Activated CD4-positive, alpha-beta memory T cell treated with anti-CD3 and anti-CD28 coated beads, Interleukin-2, amount 10 ng/mL, durations not matched to agents 7 days and 5 days (primary cell): ENCODE data around the gene LHFPL3. TPM values are rescaled to one million over a fixed set of nuclear protein-coding genes. Genes with fewer than 3 reads are reported as not detected.

Experiments used
- CTCF ChIA-PET: fragments of 350-600 bp; sonication (Branson Sonifier 250); formaldehyde crosslinking; loops from one replicate; lab custom pipeline; 2021; ENCODE audit warnings: antibody characterized with exemption, inconsistent platforms; lab: Charles Lee
- POLR2A ChIA-PET: fragments of 350-600 bp; sonication (Branson Sonifier 250); formaldehyde crosslinking; loops from one replicate; lab custom pipeline; 2021; ENCODE audit warnings: antibody characterized with exemption; lab: Charles Lee
- DNase-seq: peaks from one replicate; pipeline ENCODE4 v3.0.0-alpha.2; 2020
- H3K27ac Mint-ChIP-seq: one replicate; pipeline ENCODE4 v1.8.0; 2021; ENCODE audit warnings: mild to moderate bottlenecking, mixed read lengths
- H3K27me3 Mint-ChIP-seq: one replicate; pipeline ENCODE4 v1.8.0; 2021; ENCODE audit warnings: mixed read lengths
- H3K36me3 Mint-ChIP-seq: one replicate; pipeline ENCODE4 v1.8.0; 2021; ENCODE audit warnings: low read depth, mixed read lengths
- H3K4me1 Mint-ChIP-seq: one replicate; pipeline ENCODE4 v1.8.0; 2021; ENCODE audit warnings: mixed read lengths
- H3K4me3 Mint-ChIP-seq: one replicate; pipeline ENCODE4 v1.8.0; 2021; ENCODE audit warnings: mild to moderate bottlenecking, mixed read lengths
- H3K9me3 Mint-ChIP-seq: one replicate; pipeline ENCODE4 v1.8.0; 2021; ENCODE audit warnings: mixed read lengths
- total RNA-seq, 2 experiments: library from RNA; stranded (reverse); gene quantifications; one replicate each; pipeline ENCODE4 v1.2.3, GENCODE V29; 2021

Gene LHFPL3
- total RNA-seq, 2 experiments from 2014 or later: not detected

DNA sequence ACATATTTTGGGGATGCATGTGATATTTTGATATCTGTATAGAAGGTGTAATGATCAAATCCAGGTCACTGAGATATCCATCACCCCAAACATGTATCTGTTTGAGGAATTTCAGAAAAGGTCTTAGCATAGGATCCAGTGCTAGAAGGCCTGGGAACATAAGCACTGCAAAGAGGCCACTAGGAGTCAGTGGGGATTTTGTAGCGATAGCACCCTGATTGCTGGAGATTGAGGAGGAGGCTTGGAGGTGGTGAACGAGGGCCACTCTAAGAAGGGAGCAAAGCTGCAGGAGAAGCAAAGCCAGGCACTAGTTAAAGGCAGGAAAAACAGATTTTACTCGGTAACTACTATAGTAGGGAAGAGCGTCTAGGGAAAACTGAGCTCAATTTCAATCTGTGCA is 324.0 kb downstream of the LHFPL3 start:
- Mint-ChIP-seq H3K4me3 (no peak overlapping the region), H3K27me3 (peaks cover 4% of the 10 kb centered on the region)

GRCh38 chr7:104652865-104653264 is 324.5 kb downstream of the LHFPL3 start:
- no peaks in the 10 kb centered on the region for H3K36me3 Mint-ChIP-seq
- no peaks in the 10 kb centered on the region for H3K9me3 Mint-ChIP-seq
- no peak for DNase-seq
- H3K4me3 Mint-ChIP-seq: no peak overlapping the region
- POLR2A ChIA-PET: no interaction called here
- peaks cover 4% of the 10 kb centered on the region for H3K27me3 Mint-ChIP-seq
- CTCF ChIA-PET: no interaction called here
- no peaks in the 10 kb centered on the region for H3K4me1 Mint-ChIP-seq
- no peak overlapping the region for H3K27ac Mint-ChIP-seq

More for the DNA sequence above, 324.0 kb downstream of the LHFPL3 start:
- Mint-ChIP-seq H3K36me3 (no peaks in the 10 kb centered on the region), H3K27ac (no peak overlapping the region), H3K9me3 (no peaks in the 10 kb centered on the region), H3K4me1 (no peaks in the 10 kb centered on the region)
- no peak for DNase-seq
- CTCF ChIA-PET: no interaction called here
- POLR2A ChIA-PET: no interaction called here

- Mint-ChIP-seq H3K27me3 (peaks cover 4% of the 10 kb centered on the region), H3K4me3 (no peak overlapping the region), H3K4me1 (no peaks in the 10 kb centered on the region), H3K36me3 (no peaks in the 10 kb centered on the region), H3K27ac (no peak overlapping the region), H3K9me3 (no peaks in the 10 kb centered on the region)
- CTCF ChIA-PET: interaction anchor here (0.7 kb wide), 1 partner anchor 9 kb away, joined by 3 read pairs; no protein-coding TSS in a partner anchor
- no peak for DNase-seq
- POLR2A ChIA-PET: no interaction called here
Observed at GRCh38 chr7:104653825-104654401, 325.5 kb downstream of the LHFPL3 start.

- no peaks in the 10 kb centered on the region for H3K36me3 Mint-ChIP-seq
Observed at GRCh38 chr7:104655592-104655991, 327.2 kb downstream of the LHFPL3 start.

GRCh38 chr7:104656467-104656866 is 328.1 kb downstream of the LHFPL3 start:
- Mint-ChIP-seq H3K27me3 (peaks cover 4% of the 10 kb centered on the region), H3K36me3 (no peaks in the 10 kb centered on the region), H3K9me3 (no peaks in the 10 kb centered on the region), H3K4me1 (no peaks in the 10 kb centered on the region), H3K4me3 (no peak overlapping the region), H3K27ac (no peak overlapping the region)
- CTCF ChIA-PET: no interaction called here
- DNase-seq: no peak
- POLR2A ChIA-PET: no interaction called here

More at GRCh38 chr7:104655592-104655991, 327.2 kb downstream of the LHFPL3 start:
- Mint-ChIP-seq H3K27ac (no peak overlapping the region), H3K4me3 (no peak overlapping the region), H3K4me1 (no peaks in the 10 kb centered on the region), H3K27me3 (peaks cover 4% of the 10 kb centered on the region), H3K9me3 (no peaks in the 10 kb centered on the region)
- ChIA-PET CTCF (no interaction called here), POLR2A (no interaction called here)
- DNase-seq: no peak

- H3K4me3 Mint-ChIP-seq: no peak overlapping the region
- ChIA-PET CTCF (no interaction called here), POLR2A (no interaction called here)
- no peaks in the 10 kb centered on the region for H3K36me3 Mint-ChIP-seq
- no peak for DNase-seq
- H3K27me3 Mint-ChIP-seq: peaks cover 4% of the 10 kb centered on the region
- H3K9me3 Mint-ChIP-seq: no peaks in the 10 kb centered on the region
- no peaks in the 10 kb centered on the region for H3K4me1 Mint-ChIP-seq
- H3K27ac Mint-ChIP-seq: no peak overlapping the region
Observed at GRCh38 chr7:104657134-104657533, 328.7 kb downstream of the LHFPL3 start.

DNA sequence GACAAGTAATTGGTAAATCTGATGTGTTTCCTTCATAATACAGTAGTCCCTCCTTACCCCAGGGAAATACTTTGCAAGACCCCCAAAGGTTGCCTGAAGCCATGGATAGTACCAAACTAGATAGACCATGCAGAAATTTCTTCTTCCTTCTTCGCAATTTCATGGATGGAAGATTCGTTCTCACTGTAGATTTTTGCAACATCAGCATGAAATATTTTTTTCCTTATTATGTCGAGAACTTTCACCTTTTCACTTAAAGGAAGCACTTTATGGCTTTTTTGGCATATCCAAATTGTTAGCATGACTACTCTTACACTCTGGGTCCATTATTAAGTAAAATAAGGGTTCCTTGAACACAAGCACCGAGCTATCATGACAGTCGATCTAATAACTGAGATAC is 333.2 kb downstream of the LHFPL3 start:
- H3K36me3 Mint-ChIP-seq: no peaks in the 10 kb centered on the region
- H3K27me3 Mint-ChIP-seq: peaks cover 8% of the 10 kb centered on the region
- H3K9me3 Mint-ChIP-seq: no peaks in the 10 kb centered on the region
- no peaks in the 10 kb centered on the region for H3K4me1 Mint-ChIP-seq
- H3K4me3 Mint-ChIP-seq: no peak overlapping the region
- ChIA-PET POLR2A (no interaction called here), CTCF (no interaction called here)
- DNase-seq: no peak
- no peak overlapping the region for H3K27ac Mint-ChIP-seq

- H3K36me3 Mint-ChIP-seq: no peaks in the 10 kb centered on the region
- H3K4me3 Mint-ChIP-seq: no peak overlapping the region
- no peak for DNase-seq
- H3K4me1 Mint-ChIP-seq: no peaks in the 10 kb centered on the region
- peaks cover 4% of the 10 kb centered on the region for H3K27me3 Mint-ChIP-seq
- ChIA-PET POLR2A (no interaction called here), CTCF (no interaction called here)
- H3K9me3 Mint-ChIP-seq: no peaks in the 10 kb centered on the region
- H3K27ac Mint-ChIP-seq: no peak overlapping the region
Observed at GRCh38 chr7:104664648-104665047, 336.2 kb downstream of the LHFPL3 start.

DNA sequence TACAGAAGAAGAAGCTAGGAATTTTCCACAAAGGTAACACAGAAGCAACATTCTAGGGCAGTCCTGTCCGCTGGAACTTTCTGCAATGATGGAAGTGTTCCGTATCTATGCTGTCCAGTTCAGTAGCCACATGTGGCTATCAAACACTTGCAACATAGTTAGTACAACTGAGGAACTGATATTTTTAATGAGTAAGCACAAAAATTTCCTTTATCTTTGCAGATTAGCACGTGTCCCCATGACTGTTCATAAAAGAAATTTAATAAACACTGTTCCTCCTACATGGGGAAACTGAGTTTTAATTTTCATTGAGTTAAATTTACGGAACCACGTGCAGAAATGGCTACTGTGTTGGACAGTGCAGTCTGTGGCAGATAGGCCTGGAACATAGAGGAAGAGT is 349.2 kb downstream of the LHFPL3 start:
- CTCF ChIA-PET: no interaction called here
- DNase-seq: no peak
- H3K9me3 Mint-ChIP-seq: no peaks in the 10 kb centered on the region
- H3K27me3 Mint-ChIP-seq: peaks cover 2% of the 10 kb centered on the region
- H3K36me3 Mint-ChIP-seq: no peaks in the 10 kb centered on the region
- no peak overlapping the region for H3K4me3 Mint-ChIP-seq
- POLR2A ChIA-PET: no interaction called here
- H3K4me1 Mint-ChIP-seq: no peaks in the 10 kb centered on the region
- no peak overlapping the region for H3K27ac Mint-ChIP-seq

GRCh38 chr7:104679085-104679484 is 350.7 kb downstream of the LHFPL3 start:
- H3K4me1 Mint-ChIP-seq: no peaks in the 10 kb centered on the region
- peaks cover 2% of the 10 kb centered on the region for H3K27me3 Mint-ChIP-seq
- H3K4me3 Mint-ChIP-seq: no peak overlapping the region
- no peak overlapping the region for H3K27ac Mint-ChIP-seq
- CTCF ChIA-PET: no interaction called here
- POLR2A ChIA-PET: no interaction called here
- no peaks in the 10 kb centered on the region for H3K9me3 Mint-ChIP-seq
- DNase-seq: no peak
- H3K36me3 Mint-ChIP-seq: no peaks in the 10 kb centered on the region

DNA sequence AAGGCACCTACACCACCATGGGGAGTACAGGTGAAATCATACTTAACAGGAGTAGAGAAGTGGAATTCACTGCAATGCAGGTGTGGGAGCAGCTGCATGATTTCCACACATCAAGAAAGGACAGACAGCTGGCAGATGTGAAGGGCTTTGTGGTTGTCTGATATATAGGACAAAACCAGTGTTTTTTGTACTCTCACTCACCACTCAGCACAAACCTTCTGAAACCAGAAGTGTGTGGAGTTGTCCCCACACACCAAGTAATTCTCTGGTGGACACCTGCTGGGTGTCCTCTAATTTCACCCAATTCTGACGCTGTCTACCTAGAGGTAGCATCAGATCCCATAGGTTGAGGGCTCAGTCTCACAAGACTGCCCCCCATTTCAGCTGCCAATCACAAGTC is 357.9 kb downstream of the LHFPL3 start:
- Mint-ChIP-seq H3K36me3 (no peaks in the 10 kb centered on the region), H3K4me3 (no peak overlapping the region), H3K9me3 (no peaks in the 10 kb centered on the region), H3K4me1 (no peaks in the 10 kb centered on the region), H3K27ac (no peak overlapping the region), H3K27me3 (no peaks in the 10 kb centered on the region)
- POLR2A ChIA-PET: no interaction called here
- CTCF ChIA-PET: no interaction called here
- no peak for DNase-seq

DNA sequence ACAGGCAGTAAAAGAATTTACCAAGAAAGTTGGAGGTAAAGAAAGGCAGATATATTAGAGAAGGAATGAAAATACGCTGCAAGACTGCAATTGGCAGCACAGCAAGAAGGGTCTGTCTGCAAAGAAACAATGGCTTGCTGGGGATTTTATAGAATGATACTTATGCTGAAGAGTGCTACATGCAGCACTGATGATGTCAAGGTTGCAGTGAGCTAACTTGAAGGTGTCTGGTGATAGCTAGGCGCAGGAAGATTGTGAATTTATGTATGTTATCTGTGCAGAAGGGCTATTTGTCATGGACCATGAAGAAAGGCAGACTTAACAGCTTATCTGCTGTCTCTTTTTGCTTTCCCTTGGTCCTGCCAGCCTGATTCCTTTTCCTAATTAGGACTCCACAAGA is 366.3 kb downstream of the LHFPL3 start:
- Mint-ChIP-seq H3K36me3 (no peaks in the 10 kb centered on the region), H3K27ac (no peak overlapping the region), H3K9me3 (no peaks in the 10 kb centered on the region), H3K27me3 (no peaks in the 10 kb centered on the region), H3K4me3 (no peak overlapping the region), H3K4me1 (no peaks in the 10 kb centered on the region)
- no peak for DNase-seq
- ChIA-PET POLR2A (no interaction called here), CTCF (no interaction called here)

DNA sequence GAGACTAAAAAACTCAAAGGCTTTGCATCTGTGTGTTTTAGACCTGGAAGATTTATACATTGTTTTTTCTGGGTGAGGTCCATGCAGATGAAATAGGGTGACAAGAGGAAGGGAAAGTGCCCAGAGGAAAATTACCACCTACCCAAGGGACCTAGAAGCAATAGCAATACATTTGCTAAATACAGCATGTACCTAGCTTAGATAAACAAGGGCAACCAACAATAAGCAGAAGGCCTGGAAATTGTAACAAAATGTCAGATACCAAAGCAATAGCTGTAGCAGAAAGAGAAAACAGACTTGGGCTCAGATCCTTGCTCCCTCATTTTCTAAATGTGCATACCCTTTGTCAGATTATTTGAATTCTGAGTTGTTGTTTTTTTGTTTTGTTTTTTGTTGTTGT is 367.2 kb downstream of the LHFPL3 start:
- no peaks in the 10 kb centered on the region for H3K9me3 Mint-ChIP-seq
- no peaks in the 10 kb centered on the region for H3K36me3 Mint-ChIP-seq

DNA sequence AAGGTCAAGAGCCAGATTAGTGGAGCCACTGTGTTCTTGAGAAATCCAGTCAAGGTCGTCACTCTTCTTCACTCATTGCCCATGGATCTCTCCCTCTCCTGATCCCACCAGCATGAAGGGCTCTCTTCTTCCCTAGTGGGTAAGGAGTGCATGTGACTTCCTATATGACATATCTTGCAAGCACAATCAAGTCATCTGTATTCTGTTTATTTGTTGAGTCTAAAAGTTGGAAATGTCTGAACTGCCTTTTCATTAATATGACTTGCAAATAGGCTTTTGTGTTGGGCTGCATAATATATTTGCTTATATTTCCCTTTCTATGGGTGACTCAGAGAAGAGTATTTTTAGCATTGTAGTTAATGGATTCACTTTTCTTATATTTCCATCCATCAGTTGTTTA is 371.9 kb downstream of the LHFPL3 start:
- H3K4me1 Mint-ChIP-seq: no peaks in the 10 kb centered on the region

More for the DNA sequence above, 367.2 kb downstream of the LHFPL3 start:
- DNase-seq: no peak
- CTCF ChIA-PET: no interaction called here
- POLR2A ChIA-PET: no interaction called here
- H3K4me1 Mint-ChIP-seq: no peaks in the 10 kb centered on the region
- no peak overlapping the region for H3K4me3 Mint-ChIP-seq
- H3K27me3 Mint-ChIP-seq: no peaks in the 10 kb centered on the region
- no peak overlapping the region for H3K27ac Mint-ChIP-seq

More for the DNA sequence above, 371.9 kb downstream of the LHFPL3 start:
- Mint-ChIP-seq H3K9me3 (no peaks in the 10 kb centered on the region), H3K4me3 (no peak overlapping the region), H3K27me3 (peaks cover 2% of the 10 kb centered on the region), H3K27ac (no peak overlapping the region), H3K36me3 (no peaks in the 10 kb centered on the region)
- CTCF ChIA-PET: no interaction called here
- POLR2A ChIA-PET: no interaction called here
- DNase-seq: no peak
